Esophagus muscularis mucosa (tissue), 3 donors: Measurements from ENCODE around the gene CNGB1.

Experiments used
- POLR2A ChIP-seq: fragments of 450-650 bp; IDR thresholded peaks from one replicate; pipeline ENCODE4 v1.6.1; 2017; ENCODE audit warnings: antibody characterized with exemption, moderate library complexity, mild to moderate bottlenecking, low read depth
- TF ChIP-seq, protein P1 (sequence below), 3 experiments: fragments of 200-600 bp in 2 of 3; fragments of 450-650 bp in 1 of 3; sonication (generic) in 2 of 3; IDR thresholded peaks; one replicate each; pipeline ENCODE4 v1.5.1; 2017 to 2019; ENCODE audit warnings: antibody characterized with exemption in 3 of 3, mild to moderate bottlenecking in 2 of 3, moderate library complexity in 1 of 3

DNA sequence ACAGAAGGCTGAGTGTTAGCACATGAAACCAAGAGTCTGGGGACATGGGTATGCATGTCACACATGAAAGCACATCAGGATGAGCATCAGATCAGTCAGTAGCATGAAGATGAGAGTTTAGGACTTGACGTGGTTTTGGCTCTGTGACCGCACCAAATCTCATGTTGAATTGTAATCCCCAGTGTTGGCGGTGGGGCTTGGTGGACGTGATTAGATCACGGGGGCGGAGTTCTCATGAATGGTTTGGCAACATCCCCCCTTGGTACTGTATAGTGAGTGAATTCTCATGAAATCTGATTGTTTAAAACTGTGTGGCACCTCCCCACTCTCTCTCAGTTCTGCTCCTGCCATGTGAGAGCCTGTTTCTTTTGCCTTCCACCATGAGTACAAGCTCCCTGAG lies 46.4 kb downstream of the CNGB1 start:
- TF ChIP-seq, protein P1, sequence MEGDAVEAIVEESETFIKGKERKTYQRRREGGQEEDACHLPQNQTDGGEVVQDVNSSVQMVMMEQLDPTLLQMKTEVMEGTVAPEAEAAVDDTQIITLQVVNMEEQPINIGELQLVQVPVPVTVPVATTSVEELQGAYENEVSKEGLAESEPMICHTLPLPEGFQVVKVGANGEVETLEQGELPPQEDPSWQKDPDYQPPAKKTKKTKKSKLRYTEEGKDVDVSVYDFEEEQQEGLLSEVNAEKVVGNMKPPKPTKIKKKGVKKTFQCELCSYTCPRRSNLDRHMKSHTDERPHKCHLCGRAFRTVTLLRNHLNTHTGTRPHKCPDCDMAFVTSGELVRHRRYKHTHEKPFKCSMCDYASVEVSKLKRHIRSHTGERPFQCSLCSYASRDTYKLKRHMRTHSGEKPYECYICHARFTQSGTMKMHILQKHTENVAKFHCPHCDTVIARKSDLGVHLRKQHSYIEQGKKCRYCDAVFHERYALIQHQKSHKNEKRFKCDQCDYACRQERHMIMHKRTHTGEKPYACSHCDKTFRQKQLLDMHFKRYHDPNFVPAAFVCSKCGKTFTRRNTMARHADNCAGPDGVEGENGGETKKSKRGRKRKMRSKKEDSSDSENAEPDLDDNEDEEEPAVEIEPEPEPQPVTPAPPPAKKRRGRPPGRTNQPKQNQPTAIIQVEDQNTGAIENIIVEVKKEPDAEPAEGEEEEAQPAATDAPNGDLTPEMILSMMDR (IDR thresholded peaks at IDR 0.05), result no peak
- TF ChIP-seq POLR2A, result no peak
